Medulla oblongata (tissue), 1 donor: ENCODE data around the gene FSTL4.
"Not testable (repeated sequence)": the region's sequence is repeated elsewhere in the genome, so short reads cannot be mapped to it uniquely, and the experiment has no call there.

Experiments used
- DNase-seq: peaks from one replicate; pipeline ENCODE4 v3.0.0-alpha.2; 2015; ENCODE audit errors: extremely low spot score

Gene FSTL4

GRCh38 chr5:133227897-133228296 lies 384.4 kb downstream of the FSTL4 start:
- DNase-seq = no peak

DNA sequence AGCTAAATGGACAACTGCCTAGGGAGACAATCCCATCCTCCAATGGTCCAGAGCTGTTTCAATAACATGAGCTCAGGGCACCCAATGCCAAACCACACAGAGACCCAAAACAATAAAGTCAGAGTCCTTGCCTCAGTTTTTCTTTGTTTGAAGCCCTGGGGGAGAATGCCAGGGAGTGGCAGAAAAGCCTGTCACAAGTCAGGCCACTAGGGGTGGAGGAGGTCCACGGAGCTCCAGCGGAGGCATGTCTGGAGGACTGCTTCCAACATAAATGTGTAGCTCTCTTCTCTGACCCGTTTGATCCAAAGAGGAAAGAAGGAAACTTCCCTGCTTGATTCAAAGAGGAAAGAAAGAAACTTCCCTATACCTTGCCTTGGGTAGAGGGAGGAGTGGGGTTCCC lies 385.3 kb downstream of the FSTL4 start:
- DNase-seq = no peak

DNA sequence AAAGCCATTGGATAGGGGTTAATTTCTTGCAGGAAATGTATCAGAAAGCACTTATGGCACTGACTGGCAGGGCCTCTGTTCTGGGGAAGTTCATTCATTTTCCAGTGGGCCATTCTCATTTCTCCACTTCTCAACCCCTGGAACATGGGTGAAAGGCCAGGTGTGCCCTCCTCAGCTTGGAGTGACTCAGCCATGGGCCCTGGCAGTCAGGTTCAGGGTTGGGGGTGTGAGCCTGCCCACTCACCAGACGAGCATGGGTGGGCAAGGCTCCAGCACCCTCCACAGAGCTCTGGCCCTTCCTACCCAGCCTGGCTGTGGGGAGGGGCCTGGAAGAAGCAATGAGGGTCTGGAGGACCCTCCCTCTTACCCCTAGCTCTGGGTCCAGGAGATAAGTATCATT lies 386.2 kb downstream of the FSTL4 start:
- DNase-seq = no peak

- peak; percentile 7 for DNase-seq
These were observed 386.6 kb downstream of the FSTL4 start for GRCh38 chr5:133225671-133226152.

DNA sequence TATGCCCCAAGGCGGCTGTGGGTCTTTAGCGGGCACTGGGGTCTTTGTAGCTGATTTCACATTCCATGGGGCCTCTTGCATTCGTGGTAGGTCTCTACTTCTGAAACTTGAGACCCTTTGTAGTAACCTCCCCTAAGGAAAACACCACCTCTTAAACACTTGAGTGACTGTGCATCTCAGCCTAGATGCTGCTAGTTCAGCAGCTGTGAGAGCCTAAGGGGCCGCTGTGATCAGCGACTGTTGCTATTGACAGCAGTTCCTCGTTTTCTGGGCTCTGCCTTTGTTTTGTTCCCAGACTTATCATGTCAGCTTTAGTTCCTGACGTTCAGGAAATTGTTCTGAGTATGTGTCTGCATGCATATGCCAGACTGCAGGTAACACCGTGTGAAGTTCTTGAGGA lies 389.4 kb downstream of the FSTL4 start:
- no peak for DNase-seq

DNA sequence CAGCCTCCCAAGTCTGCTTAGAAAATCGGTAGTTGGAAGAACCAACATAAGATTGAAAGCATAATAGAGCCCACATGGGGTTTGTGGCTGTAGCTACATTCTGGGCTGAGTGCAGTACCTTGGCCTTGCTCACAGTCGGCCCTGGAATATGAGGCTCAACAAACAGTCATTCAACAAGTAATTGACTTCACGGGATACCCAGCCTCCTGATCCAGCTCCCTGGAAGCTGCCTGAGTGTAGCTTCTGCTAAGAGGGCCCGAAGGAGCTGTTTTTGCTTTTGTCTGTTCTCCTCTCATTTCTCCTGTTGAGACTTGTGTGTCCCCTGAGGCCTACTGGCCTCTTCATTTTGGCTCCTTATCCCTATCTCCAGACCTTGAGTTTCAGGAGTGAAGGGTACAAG lies 389.8 kb downstream of the FSTL4 start:
- no peak for DNase-seq

- DNase-seq = no peak
These were observed 390.3 kb downstream of the FSTL4 start for GRCh38 chr5:133222040-133222439.

DNA sequence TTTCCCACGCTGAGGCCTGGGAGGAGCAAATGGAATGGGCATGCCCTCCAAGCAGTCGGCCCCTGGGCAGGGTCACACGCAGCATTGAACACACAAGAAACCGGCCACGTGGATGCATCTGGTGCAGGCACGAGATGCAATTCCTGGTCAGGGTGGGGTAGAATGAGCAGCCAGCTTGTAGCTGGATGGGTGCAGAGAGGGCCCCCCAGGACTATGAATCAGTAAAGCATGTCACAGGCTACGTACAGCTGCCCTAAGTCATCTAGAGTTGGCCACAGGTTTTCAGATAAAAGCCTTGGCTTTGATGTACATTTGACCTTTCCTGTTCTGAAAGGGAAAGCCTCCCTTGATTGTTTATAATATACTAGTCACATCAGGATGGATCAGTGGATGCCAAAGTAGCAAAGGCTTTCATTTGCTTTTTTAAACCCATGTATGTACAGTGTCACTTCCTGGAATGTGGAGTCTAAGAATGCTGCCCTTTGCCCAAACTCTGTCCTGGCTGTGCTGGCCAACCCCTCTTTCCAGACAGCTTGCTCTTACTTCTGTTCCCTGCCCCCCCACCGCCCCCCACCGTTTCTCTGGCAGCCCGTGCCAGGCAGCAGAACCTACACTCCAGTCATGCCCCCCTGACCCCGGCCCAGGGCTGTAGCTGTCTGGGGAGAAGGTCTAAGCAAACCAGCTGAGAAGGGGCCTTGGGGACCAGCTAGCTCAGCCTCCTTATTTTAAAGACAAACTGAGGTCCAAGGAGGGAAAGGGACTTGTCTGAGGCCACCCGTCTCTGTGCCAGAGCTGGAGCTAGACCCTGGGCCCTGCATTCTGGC lies 391.3 kb downstream of the FSTL4 start:
- DNase-seq = no peak

DNA sequence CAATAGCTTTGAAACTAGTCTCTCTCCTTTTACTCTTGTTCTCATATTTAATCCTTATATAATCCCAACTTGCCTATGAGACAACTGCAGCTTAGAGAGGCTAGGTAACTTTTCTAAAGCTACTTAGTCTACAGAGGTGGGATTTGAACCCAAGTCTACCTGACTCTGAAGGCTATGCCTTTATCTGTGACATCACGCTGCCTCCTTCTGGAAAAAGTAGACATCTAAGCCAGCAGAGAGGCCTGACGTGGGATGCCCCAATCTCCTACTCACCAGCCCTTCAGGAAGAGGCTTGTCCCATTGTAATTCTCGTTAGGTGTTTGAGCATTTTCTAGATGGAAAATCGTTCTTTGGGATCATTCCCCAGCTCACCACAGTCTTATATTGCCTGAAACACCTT lies 393.0 kb downstream of the FSTL4 start:
- no peak for DNase-seq

- not testable (repeated sequence) for DNase-seq
These were observed 396.2 kb downstream of the FSTL4 start for GRCh38 chr5:133216138-133216537.

GRCh38 chr5:133214153-133214820 lies 398.1 kb downstream of the FSTL4 start:
- DNase-seq = no peak

DNA sequence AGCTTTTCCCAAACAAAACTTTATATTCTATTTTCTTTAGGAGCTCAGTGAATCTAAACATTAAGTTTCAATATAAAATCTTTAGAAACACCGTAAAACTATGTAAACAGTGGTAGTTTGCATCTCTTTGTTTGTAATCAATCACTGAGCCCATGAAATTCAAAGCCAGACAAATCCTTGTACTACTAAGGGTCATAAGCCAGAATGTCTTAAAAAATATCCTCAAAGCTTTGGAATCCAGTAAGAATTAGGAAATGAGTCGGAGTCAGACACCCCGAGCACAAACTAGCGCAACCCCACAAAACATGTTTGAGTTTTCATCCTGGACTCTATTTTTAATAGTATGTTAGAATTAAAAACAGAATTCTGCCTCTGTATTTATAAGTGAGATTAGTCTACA lies 406.7 kb downstream of the FSTL4 start:
- no peak for DNase-seq

DNA sequence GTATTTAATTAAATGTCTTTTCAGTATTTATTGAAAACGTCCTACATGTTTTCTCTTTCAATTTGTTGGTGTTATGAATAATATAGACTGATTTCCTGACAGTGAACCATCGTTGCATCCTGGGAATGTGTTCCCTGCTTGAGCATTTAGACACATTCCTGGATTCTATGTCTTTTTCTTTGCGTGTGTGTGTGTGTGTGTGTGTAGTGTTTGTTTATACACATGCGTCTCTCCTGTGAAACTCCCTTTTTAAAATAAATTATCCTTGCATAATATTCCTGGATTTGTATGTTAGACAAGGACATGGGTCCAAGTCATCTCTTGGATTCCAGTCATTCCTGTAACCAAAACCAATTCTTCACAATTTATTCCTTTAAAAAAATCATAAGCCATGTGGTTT lies 407.1 kb downstream of the FSTL4 start:
- DNase-seq = no peak

DNA sequence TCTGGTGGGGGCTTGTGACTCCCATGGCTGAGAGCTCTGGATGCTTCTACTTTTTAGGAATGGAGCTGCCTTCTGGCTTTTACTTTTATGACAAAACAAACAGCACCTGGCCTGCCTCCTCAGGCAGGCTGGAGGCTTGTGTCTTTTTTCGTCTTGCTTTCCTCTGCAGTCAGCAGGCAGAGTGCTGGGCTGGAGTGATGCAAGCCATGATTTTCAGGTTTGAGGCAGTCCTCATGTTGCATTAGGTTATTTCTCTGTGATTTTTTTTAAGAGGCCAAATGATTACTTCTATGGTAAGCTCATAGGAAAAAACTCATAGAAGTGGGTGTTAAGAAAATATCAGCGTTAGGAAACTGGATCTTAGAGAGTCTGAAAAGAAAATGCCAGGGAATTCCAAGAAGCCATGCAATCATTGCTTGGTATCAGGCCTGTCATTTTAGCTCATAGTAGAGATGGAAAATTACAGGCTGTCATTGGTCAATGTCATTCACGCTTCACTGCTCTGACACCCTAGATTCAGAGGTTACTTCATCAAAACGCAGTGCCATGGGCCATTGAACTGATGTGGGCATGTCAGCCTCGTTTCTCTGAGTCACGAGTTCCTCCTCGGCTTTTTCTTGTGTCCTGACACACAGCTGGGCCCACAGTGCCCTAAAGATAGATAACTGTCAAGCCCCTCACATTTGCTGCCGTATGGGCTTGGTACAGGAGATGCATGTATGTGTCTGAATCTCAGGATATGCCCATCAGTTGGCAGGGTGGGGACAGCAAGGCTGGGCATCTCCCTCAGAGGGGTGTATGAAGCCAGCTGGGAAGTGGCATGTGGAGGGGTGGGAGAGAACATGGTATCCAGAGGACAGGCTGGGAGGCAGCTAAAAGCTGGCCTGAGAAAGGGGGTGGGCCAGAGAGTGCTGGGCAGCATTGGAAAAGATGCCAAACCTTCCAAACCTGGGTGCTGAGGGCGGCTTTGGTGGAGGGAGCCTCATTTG lies 408.7 kb downstream of the FSTL4 start:
- DNase-seq = no peak

DNA sequence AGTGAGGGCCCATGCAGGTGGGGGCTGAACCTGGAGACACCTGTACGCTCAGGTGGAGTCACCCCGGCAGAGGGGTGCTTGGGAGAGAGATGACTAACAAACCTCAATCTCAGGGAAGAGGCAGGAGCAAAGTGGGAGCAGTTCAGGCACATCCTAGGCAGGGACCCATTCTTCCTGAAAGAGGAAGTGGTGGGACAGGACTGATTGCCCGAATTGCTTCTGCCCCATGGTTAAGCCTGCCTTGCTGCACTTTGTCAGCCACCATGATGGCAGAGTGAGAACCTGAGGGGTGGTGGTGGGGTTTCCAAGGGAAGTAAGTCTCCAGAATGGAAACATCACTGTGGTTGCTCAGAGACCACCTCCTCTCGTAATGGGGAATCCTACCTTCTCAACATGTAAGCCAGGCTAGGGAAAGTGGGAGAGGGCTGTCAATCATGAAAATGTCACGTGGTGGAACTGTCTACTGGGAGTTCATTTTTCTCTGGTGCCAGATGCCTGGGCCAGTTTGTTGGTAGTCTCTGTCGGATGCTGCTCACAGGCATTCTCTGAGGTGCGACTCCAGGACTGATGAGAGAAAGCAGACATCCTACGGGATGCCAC lies 410.2 kb downstream of the FSTL4 start:
- DNase-seq = no peak

- no peak for DNase-seq
These were observed 411.0 kb downstream of the FSTL4 start for GRCh38 chr5:133201310-133201709.

GRCh38 chr5:133200256-133200655 lies 412.1 kb downstream of the FSTL4 start:
- no peak for DNase-seq

- no peak for DNase-seq
These were observed 412.7 kb downstream of the FSTL4 start for GRCh38 chr5:133199417-133200178.

- no peak for DNase-seq
These were observed 413.8 kb downstream of the FSTL4 start for GRCh38 chr5:133198511-133198910.

DNA sequence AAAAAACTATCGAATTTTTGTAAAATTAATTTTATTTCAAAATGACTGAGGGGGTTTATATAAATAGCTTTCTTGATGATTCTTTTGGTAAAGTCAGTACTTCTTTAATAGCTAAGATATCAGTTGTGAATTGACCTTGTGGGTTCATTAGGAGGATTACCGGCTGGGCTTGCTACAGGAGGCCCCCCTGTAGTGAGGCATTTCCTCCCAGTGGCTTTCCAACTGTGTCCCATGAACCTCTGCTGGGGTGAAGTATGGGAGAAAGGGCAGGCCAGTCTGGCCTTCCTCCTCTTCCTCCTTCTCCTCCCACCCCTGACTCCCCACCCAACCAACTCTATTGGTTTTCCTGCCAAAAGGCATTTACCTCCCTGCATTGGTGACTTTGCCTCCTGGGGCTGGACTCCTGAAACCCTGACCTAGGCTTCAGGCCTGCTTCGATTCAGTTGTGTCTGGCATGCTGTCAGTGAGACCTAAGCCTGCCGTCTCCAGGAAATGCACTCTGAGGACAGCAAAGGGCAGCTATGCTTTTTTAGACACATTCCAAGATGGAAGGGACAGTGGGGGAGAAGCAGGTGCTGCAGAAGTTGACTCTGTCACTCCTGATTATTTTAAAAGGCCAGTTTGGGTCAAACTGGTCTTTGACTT lies 415.8 kb downstream of the FSTL4 start:
- DNase-seq = no peak
